HepG2 (cell line): ENCODE measurements around the gene PKD2L1. TPM values are rescaled to one million over a fixed set of nuclear protein-coding genes. Genes with fewer than 3 reads are reported as not detected.

Source experiments
- ARNT2 ChIP-seq: sonication (generic); formaldehyde crosslinking; IDR thresholded peaks from 2 replicates; pipeline ENCODE4 v1.8.0; 2022; ENCODE audit warnings: mild to moderate bottlenecking, low read depth, missing genetic modification reagents, moderate library complexity
- CTCF ChIP-seq: sonication (generic); formaldehyde crosslinking; IDR thresholded peaks from 2 replicates; pipeline ENCODE4 v1.5.0; 2020; ENCODE audit warnings: mild to moderate bottlenecking, missing genetic modification reagents, moderate library complexity
- FLYWCH1 ChIP-seq: sonication (generic); formaldehyde crosslinking; IDR thresholded peaks from 2 replicates; pipeline ENCODE4 v1.8.1; 2023; ENCODE audit warnings: mild to moderate bottlenecking, missing genetic modification reagents
- HNRNPUL1 ChIP-seq: fragments of 200-400 bp; formaldehyde crosslinking; IDR thresholded peaks from 2 replicates; pipeline ENCODE4 v1.6.1; 2017; ENCODE audit warnings: low read depth, mild to moderate bottlenecking, low read length, moderate library complexity
- MXD4 ChIP-seq: IDR thresholded peaks from 2 replicates; pipeline ENCODE4 v1.6.1; 2016; ENCODE audit warnings: mild to moderate bottlenecking, missing biosample characterization, missing genetic modification reagents
- PHF5A ChIP-seq: IDR thresholded peaks from one replicate; pipeline ENCODE4 v1.6.1; 2018; ENCODE audit warnings: low read depth, missing genetic modification reagents; ENCODE audit not compliant: unreplicated experiment
- SETDB1 ChIP-seq: sonication (generic); formaldehyde crosslinking; IDR thresholded peaks from 2 replicates; pipeline ENCODE4 v1.5.1; 2020; ENCODE audit warnings: missing genetic modification reagents, mild to moderate bottlenecking, borderline replicate concordance
- SRF ChIP-seq: IDR thresholded peaks from 2 replicates; pipeline ENCODE4 v1.6.1; 2011; ENCODE audit warnings: mild to moderate bottlenecking, low read depth, low read length, moderate library complexity
- SRSF1 ChIP-seq: fragments of 200-400 bp; formaldehyde crosslinking; optimal IDR thresholded peaks from 2 replicates; pipeline ENCODE3; 2017; ENCODE audit warnings: mild to moderate bottlenecking, low read depth, low read length, moderate library complexity
- ZFP62 ChIP-seq: sonication (generic); formaldehyde crosslinking; IDR thresholded peaks from 2 replicates; pipeline ENCODE4 v1.4.0; 2020; ENCODE audit warnings: missing genetic modification reagents
- ZNF276 ChIP-seq: sonication (generic); formaldehyde crosslinking; IDR thresholded peaks from 2 replicates; pipeline ENCODE4 v1.4.0; 2020; ENCODE audit warnings: mild to moderate bottlenecking, low read depth, missing genetic modification reagents
- ZNF335 ChIP-seq: sonication (generic); formaldehyde crosslinking; IDR thresholded peaks from 2 replicates; pipeline ENCODE4 v1.4.0; 2020; ENCODE audit warnings: missing genetic modification reagents
- ZNF557 ChIP-seq: sonication (generic); formaldehyde crosslinking; IDR thresholded peaks from 2 replicates; pipeline ENCODE4 v1.4.0; 2020; ENCODE audit warnings: missing genetic modification reagents
- ZNF652 ChIP-seq: IDR thresholded peaks from 2 replicates; pipeline ENCODE4 v1.6.1; 2016; ENCODE audit warnings: low read depth, borderline replicate concordance
- ZNF672 ChIP-seq: sonication (generic); formaldehyde crosslinking; IDR thresholded peaks from 2 replicates; pipeline ENCODE4 v1.8.1; 2022; ENCODE audit warnings: missing genetic modification reagents
- ZNF713 ChIP-seq: sonication (generic); formaldehyde crosslinking; IDR thresholded peaks from 2 replicates; pipeline ENCODE4 v1.4.0; 2020; ENCODE audit warnings: mild to moderate bottlenecking, missing genetic modification reagents
- ZZZ3 ChIP-seq: sonication (generic); formaldehyde crosslinking; IDR thresholded peaks from 2 replicates; pipeline ENCODE4 v1.4.0; 2020; ENCODE audit warnings: missing genetic modification reagents, mild to moderate bottlenecking, borderline replicate concordance
- polyA plus RNA-seq, 8 experiments: library from polyadenylated mRNA; depleted of rRNA in 3 of 8; stranded (reverse) in 7 of 8; unstranded in 1 of 8; fragments of >200 nt; fragmentation: Illumina TruSeq in 4 of 8; extraction: Trizol in 4 of 8; gene quantifications; 2 replicates each; pipeline versions ENCODE4 v1.2.1 to v1.2.3, GENCODE V29; 2011 to 2016; ENCODE audit warnings: low read depth in 4 of 8, missing spikeins in 1 of 8, mixed read lengths in 1 of 8; ENCODE audit not compliant: insufficient read depth in 1 of 8
- total RNA-seq, 5 experiments: library from RNA; depleted of rRNA; stranded (reverse); fragments of >200 nt; fragmentation: Illumina TruSeq; extraction: Trizol; gene quantifications; 2 replicates each; pipeline ENCODE4 v1.2.3, GENCODE V29; 2016; ENCODE audit warnings: low read depth in 1 of 5
- TF ChIP-seq, protein P1 (sequence below): sonication (generic); formaldehyde crosslinking; IDR thresholded peaks from 2 replicates; pipeline ENCODE4 v1.4.0; 2020; ENCODE audit warnings: missing genetic modification reagents
- TF ChIP-seq, protein P2 (sequence below): sonication (generic); formaldehyde crosslinking; IDR thresholded peaks from 2 replicates; pipeline ENCODE4 v1.8.1; 2023; ENCODE audit warnings: mild to moderate bottlenecking, inconsistent platforms, moderate library complexity, missing genetic modification reagents, borderline replicate concordance
- TF ChIP-seq, protein P3 (sequence below): conservative IDR thresholded peaks from 2 replicates; pipeline ENCODE4 v1.6.1; 2018; ENCODE audit warnings: missing genetic modification reagents

Gene PKD2L1
- total and polyA plus RNA-seq, 2 of the 13 experiments (the other 11 are each of a cell fraction or from before 2014, with no cell fraction given) = 0.07 to 0.15 TPM

- TF ChIP-seq HNRNPUL1 = no peak
- TF ChIP-seq, protein P1, sequence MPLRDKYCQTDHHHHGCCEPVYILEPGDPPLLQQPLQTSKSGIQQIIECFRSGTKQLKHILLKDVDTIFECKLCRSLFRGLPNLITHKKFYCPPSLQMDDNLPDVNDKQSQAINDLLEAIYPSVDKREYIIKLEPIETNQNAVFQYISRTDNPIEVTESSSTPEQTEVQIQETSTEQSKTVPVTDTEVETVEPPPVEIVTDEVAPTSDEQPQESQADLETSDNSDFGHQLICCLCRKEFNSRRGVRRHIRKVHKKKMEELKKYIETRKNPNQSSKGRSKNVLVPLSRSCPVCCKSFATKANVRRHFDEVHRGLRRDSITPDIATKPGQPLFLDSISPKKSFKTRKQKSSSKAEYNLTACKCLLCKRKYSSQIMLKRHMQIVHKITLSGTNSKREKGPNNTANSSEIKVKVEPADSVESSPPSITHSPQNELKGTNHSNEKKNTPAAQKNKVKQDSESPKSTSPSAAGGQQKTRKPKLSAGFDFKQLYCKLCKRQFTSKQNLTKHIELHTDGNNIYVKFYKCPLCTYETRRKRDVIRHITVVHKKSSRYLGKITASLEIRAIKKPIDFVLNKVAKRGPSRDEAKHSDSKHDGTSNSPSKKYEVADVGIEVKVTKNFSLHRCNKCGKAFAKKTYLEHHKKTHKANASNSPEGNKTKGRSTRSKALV (CRISPR knock-in tag) = peak; percentile 7; the same call in 1 of the 2 replicates
- no peak for TF ChIP-seq ZNF335
- TF ChIP-seq PHF5A (CRISPR knock-in tag) = no peak
- no peak for TF ChIP-seq FLYWCH1
- TF ChIP-seq, protein P2, sequence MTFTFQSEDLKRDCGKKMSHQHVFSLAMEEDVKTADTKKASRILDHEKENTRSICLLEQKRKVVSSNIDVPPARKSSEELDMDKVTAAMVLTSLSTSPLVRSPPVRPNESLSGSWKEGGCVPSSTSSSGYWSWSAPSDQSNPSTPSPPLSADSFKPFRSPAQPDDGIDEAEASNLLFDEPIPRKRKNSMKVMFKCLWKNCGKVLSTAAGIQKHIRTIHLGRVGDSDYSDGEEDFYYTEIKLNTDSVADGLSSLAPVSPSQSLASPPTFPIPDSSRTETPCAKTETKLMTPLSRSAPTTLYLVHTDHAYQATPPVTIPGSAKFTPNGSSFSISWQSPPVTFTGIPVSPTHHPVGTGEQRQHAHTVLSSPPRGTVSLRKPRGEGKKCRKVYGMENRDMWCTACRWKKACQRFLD (CRISPR knock-in tag) = no peak
- TF ChIP-seq SRF = no peak
- TF ChIP-seq SETDB1 (CRISPR knock-in tag) = no peak
- TF ChIP-seq ZFP62 (CRISPR knock-in tag) = no peak
- TF ChIP-seq, protein P3, sequence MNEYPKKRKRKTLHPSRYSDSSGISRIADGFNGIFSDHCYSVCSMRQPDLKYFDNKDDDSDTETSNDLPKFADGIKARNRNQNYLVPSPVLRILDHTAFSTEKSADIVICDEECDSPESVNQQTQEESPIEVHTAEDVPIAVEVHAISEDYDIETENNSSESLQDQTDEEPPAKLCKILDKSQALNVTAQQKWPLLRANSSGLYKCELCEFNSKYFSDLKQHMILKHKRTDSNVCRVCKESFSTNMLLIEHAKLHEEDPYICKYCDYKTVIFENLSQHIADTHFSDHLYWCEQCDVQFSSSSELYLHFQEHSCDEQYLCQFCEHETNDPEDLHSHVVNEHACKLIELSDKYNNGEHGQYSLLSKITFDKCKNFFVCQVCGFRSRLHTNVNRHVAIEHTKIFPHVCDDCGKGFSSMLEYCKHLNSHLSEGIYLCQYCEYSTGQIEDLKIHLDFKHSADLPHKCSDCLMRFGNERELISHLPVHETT (CRISPR knock-in tag) = no peak
- peak; percentile 18 for TF ChIP-seq MXD4 (CRISPR knock-in tag)
- peak; percentile 19 for TF ChIP-seq SRSF1
- TF ChIP-seq ARNT2 = peak; percentile 81; the same call in 1 of the 2 replicates
- peak; percentile 31; the same call in 1 of the 2 replicates for TF ChIP-seq ZNF672 (CRISPR knock-in tag)
- TF ChIP-seq ZZZ3 (CRISPR knock-in tag) = 0 out of 2 replicates have a peak, but pooled peaks have one; percentile 1
- TF ChIP-seq CTCF (CRISPR knock-in tag) = peak; percentile 18; the same call in 1 of the 2 replicates
- TF ChIP-seq ZNF652 (CRISPR knock-in tag) = no peak
- no peak for TF ChIP-seq ZNF557 (CRISPR knock-in tag)
- TF ChIP-seq ZNF713 (CRISPR knock-in tag) = no peak
- TF ChIP-seq ZNF276 (CRISPR knock-in tag) = no peak
Measured at GRCh38 chr10:100346765-100347567, 16.9 kb upstream of the PKD2L1 start, which contains the start of gene SCD (continued).
